ENCODE results near the gene SREBF1.

The SREBF1 gene

DNA sequence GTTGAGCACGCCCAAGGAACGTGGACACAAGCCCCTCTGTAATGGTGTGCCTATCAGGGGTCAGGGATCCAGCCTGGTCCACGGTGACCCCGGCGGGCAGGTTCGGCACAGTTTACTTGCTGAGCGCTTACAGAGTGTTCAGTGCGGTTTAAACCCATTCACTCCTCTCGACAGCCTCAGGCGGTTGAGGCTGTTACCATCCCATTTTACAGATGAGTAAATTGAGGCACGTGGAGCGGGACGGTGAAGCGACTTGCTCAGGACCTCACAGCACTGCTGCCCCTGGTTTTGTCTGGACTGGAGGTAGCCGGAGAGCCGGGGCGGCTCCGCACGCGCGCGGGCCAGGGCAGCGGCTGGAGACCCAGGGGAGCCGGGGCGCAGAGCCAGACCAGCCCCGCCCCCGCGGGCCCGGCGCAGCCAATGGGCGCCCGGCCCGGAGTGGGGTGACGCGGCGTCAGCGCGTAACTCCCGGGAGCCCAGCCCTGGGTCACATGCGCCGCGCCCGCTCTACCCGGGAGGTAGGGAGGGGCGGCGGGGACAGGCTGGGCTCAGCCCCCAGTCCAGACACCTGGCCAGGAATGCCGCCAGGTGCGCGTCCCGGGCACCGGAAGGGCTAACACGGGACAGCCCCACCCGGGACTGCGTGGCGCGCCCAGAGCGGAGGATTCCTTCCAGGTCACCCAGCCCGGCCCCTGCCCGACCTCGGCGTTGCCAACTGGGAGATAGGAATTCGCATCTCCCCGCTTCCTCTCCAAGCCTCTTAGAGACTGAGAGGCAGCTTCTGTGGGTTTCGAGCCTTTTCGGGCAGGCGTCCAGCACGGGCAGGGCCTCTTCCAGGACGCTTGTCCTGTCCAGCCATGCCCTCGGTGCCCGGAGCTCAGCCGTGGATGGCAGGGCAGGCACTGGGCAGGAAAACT lies 3.3 kb upstream of the SREBF1 start:
- DNase-seq, result peak; percentile 87

GRCh38 chr17:17837966-17838962 lies 1.5 kb upstream of the SREBF1 start:
- no peak for DNase-seq

- DNase-seq, result no peak
Measured at GRCh38 chr17:17837380-17837821, 615 bp upstream of the SREBF1 start.

GRCh38 chr17:17836250-17836817 lies 452 bp downstream of the SREBF1 start:
- DNase-seq, result peak; percentile 99

- no peak for DNase-seq
Measured at GRCh38 chr17:17835415-17836249, 1.2 kb downstream of the SREBF1 start.

GRCh38 chr17:17834974-17835373 lies 1.8 kb downstream of the SREBF1 start:
- DNase-seq, result no peak

DNA sequence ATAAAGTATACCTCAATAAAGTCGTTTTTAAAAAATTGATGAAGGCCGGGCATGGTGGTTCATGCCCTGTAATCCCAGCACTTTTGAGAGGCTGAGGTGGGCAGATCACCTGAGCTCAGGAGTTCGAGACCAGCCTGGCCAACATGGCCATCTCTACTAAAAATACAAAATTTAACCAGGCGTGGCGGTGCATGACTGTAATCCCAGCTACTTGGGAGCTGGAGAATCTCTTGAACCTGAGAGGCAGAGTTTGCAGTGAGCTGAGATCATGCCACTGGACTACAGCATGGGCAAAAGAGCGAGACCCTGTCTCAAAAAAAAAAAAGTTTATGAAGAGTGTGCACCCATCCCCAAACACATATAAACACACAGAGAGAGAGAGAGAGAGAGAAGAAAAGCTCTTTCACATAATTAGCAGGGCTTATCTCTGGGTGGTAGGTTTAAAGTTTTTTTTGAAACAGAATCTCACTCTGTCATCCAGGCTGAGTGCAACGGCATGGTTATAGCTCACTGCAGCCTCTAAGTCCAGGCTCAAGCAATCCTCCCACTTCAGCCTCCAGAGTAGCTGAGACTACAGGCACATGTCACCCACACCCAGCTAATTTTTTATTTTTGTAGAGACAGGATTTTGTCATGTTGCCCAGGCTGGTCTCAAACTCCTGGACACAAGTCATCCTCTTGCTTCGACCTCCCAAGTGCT lies 3.0 kb downstream of the SREBF1 start:
- no peak for DNase-seq

GRCh38 chr17:17832032-17832363 lies 4.8 kb downstream of the SREBF1 start:
- no peak for DNase-seq

DNA sequence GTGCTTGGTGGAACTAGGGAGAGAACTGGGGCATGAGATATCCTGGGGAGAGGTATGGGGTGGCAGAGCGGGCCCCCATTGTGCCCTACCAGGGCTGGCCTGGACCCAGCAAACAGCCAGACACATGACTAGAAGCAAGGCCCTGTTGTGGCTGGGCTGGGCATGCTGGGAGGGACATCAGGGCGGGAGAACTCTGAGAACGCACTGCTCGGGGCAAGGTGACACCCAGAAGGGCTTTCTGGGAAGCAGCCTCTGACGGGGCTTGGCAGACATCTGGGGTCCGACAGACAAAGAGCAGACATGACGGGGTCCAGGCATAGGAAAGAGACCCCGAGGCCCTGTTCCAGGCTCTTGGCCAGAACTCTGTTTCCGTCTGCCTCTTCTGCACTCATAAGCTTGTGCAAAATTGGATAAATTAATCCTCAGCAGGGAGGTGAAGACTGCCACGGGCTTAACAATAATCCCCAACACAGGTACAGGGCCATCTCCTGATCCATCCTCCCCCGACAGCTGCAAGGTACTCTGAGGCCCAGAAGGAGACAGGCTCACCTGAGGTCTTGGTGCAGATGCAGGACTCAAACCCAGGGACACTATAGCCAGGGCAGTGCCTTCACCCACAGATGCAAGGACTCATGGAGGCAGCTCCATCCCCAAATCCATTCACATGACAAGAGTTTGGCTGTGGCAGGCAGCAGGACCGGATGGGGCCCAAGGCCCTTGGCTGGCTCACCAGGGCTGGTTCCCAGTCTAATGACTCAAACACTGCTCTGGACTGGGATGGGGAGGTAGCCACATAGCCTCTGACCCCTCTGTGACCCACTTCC lies 5.4 kb downstream of the SREBF1 start:
- no peak for DNase-seq

- DNase-seq, result no peak
Measured at GRCh38 chr17:17830740-17831207, 6.0 kb downstream of the SREBF1 start.

GRCh38 chr17:17830269-17830567 lies 6.6 kb downstream of the SREBF1 start:
- no peak for DNase-seq

DNA sequence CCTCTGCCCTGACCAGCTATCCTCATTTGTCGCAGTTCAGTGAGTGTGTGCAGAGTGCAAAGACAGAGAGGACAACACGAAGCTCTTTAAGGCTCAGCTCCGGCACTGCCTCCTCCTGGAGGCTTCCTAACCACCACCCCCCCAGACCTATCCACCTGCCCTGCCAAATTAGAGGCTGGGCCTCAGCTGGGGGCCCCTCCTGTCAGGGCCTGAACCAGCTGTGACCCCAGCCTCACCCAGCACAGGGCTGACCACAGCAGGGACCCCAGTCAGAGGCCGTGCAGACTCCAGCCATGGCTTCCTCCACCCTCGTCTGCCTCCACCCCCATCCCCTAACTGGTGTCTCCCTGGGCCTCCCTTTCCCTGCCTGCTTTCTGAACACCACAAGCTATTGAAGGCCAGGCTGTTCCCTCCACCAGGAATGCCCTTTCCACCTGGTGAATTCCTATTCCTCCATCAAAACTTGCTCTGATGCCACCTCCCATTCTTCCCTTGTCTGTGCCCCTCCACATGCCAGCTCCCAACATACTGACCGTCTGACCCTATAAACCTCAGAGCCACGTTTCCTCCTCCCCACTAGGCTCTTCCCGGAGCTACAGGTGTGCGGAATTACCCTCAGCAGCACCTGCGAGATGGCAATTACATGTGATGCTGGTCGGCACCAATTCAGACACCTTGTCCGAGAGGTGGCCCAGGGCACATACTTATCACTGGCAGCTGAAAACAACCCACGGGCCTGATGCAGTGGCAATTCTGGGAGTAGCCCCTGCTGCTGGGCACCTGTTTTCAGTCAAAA lies 8.8 kb downstream of the SREBF1 start:
- DNase-seq, result no peak

DNA sequence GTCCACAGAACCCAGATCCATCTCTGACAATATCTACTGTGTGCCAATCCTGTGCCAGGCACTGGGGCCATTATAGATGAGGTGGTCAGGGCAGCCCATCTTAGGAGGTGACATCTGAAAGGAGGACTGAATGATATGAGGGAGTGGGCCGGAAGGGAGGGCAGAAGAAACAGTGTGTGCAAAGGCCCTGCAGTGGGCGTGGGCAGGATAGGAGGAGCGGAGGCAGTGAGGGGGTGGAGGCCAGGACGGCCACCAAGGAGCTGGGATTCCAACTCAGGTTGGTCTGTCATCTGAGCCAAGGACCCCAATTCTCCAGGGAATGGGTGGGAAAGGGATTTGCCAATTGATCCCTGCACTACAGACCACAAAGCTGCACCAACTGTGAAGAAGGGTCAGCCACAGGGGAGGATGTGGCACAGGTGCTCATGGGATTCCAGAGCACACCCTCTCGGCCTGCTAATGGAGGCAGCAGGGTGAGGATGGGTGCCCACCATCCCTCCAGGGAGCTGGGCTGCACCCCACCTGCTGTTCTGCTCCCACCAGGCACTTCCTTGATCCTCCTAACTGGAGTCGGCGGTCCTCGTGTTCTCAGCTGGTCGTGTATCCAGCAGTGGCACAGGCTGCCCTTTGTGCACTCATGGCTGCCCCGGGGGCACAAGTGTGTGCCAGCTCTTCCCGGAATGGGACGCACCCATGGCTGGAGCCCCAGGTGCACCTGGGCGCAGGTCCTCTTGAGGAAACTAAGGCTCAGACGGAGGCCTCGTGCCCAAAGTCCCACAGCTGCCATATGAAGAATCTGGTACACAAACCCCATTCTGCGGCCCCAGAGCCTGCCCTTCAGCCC lies 9.6 kb downstream of the SREBF1 start:
- no peak for DNase-seq

GRCh38 chr17:17826342-17826713 lies 10.5 kb downstream of the SREBF1 start:
- no peak for DNase-seq

DNA sequence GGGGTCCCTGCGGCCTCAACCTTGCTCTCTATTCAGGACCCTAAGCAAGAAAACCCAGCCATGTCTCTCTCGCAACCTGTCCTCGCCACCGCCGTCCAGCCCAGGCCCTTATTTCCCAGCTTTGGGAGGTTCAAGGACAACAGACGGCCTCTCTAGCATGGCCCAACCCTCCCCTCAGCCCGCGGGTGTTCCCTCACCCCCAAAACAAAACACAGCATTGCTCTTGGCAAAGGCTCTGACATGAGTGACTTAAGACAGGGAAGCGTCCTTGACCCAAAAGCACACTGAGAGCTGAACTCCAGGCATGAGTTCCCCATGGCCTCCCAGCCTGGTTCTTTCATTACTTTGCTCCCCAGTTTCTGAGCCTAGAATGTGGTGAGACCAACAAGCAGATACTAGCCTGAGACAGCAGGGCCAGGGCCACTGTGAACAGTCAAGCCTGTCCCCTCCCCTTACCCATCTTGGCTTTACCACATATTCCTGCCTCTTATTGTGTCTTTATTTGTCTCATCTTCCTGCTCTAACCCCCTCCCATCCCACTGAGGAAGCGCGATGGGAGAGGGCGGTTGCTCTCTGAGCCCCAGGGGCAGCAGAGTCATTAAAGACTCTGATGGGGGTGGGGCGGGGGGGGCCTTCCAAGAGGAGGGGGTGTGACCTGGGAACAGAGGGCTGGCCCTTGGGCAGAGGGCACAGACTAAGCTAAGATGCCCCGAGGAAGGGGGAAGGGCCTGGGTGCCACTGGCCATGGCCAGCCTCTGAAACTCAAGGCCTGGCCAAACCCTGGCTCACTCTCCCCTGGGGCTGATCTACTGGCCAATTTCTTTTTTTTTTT lies 11.8 kb downstream of the SREBF1 start:
- no peak for DNase-seq

- peak; percentile 54 for DNase-seq
Measured at GRCh38 chr17:17824119-17824782, 12.5 kb downstream of the SREBF1 start.

- DNase-seq, result peak; percentile 85
Measured at GRCh38 chr17:17823433-17824118, 13.2 kb downstream of the SREBF1 start.

All from activated T-cell treated with anti-CD3 and anti-CD28 coated beads, Interleukin-2, amount 50 U/mL, for 1 hour (primary cell).